ENCODE measurements around the gene COMTD1.

Gene COMTD1

GRCh38 chr10:75235375-75236177 is at the start of gene COMTD1:
Gene COMTD1 (minus strand): TSS chr10:75235957. CDS start chr10:75235928, 29 bp downstream.
- DNase-seq, result peak; percentile 72 to 82

GRCh38 chr10:75283671-75284470 is 48.1 kb upstream of the COMTD1 start:
- no peak for DNase-seq

- DNase-seq, result no peak
These were observed 47.4 kb upstream of the COMTD1 start for GRCh38 chr10:75283078-75283670.

GRCh38 chr10:75281974-75282373 is 46.2 kb upstream of the COMTD1 start:
- no peak for DNase-seq

GRCh38 chr10:75280236-75280635 is 44.5 kb upstream of the COMTD1 start:
- no peak for DNase-seq

GRCh38 chr10:75276069-75276872 is 40.5 kb upstream of the COMTD1 start:
- DNase-seq, result no peak

- DNase-seq, result no peak
These were observed 37.1 kb upstream of the COMTD1 start for GRCh38 chr10:75272896-75273295.

GRCh38 chr10:75272094-75272493 is 36.3 kb upstream of the COMTD1 start:
- DNase-seq, result no peak

GRCh38 chr10:75269605-75270004 is 33.8 kb upstream of the COMTD1 start:
- DNase-seq, result no peak

GRCh38 chr10:75266945-75267344 is 31.2 kb upstream of the COMTD1 start:
- DNase-seq, result no peak

- DNase-seq, result no peak
These were observed 30.1 kb upstream of the COMTD1 start for GRCh38 chr10:75265856-75266255.

GRCh38 chr10:75263806-75264205 is 28.0 kb upstream of the COMTD1 start:
- DNase-seq, result no peak

- no peak for DNase-seq
These were observed 26.3 kb upstream of the COMTD1 start for GRCh38 chr10:75261813-75262705.

- DNase-seq, result no peak
These were observed 25.2 kb upstream of the COMTD1 start for GRCh38 chr10:75260990-75261389.

GRCh38 chr10:75254739-75255138 is 19.0 kb upstream of the COMTD1 start:
- DNase-seq, result no peak

GRCh38 chr10:75253281-75254220 is 17.8 kb upstream of the COMTD1 start:
- DNase-seq, result no peak

- no peak for DNase-seq
These were observed 15.2 kb upstream of the COMTD1 start for GRCh38 chr10:75250934-75251333.

GRCh38 chr10:75247797-75248196 is 12.0 kb upstream of the COMTD1 start:
- no peak for DNase-seq

- no peak for DNase-seq
These were observed 10.7 kb upstream of the COMTD1 start for GRCh38 chr10:75246506-75246905.
